HG03159 (cell line): ENCODE results near the gene SLIT1.

Source experiments
- ATAC-seq: cut with Tn5 transposase; IDR thresholded peaks from one replicate; pipeline ENCODE4 v1.9.1; 2021; ENCODE audit warnings: mild to moderate bottlenecking, moderate library complexity; ENCODE audit not compliant: unreplicated experiment

Gene SLIT1

GRCh38 chr10:97116462-97117162 lies 69.1 kb downstream of the SLIT1 start:
- no peak for ATAC-seq

GRCh38 chr10:97115846-97116245 lies 69.9 kb downstream of the SLIT1 start:
- no peak for ATAC-seq

- no peak for ATAC-seq
Observed at GRCh38 chr10:97111615-97112014, 74.1 kb downstream of the SLIT1 start.

- ATAC-seq: no peak
Observed at GRCh38 chr10:97109547-97109946, 76.2 kb downstream of the SLIT1 start.

- ATAC-seq: no peak
Observed at GRCh38 chr10:97107551-97107950, 78.2 kb downstream of the SLIT1 start.

- ATAC-seq: no peak
Observed at GRCh38 chr10:97106207-97106606, 79.6 kb downstream of the SLIT1 start.

DNA sequence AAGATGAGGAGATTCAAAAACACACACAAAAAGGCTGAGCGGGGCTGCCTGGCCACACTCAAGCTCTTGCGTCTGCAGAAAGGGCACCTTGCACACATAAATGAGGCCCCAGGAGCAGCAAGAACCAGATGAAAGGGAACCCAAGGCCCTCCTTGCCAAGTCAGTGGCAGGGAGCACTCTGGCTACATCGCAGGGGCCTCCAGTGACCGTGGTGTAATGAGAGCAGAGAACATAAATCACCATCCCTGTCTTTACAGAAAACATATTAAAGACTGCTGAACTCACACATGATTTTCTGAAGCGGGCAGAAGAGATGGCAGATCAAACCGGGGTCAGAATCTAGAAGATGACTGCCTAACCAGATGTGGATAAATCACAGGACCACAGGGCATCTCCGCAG lies 80.5 kb downstream of the SLIT1 start:
- ATAC-seq: no peak

GRCh38 chr10:97103316-97104080 lies 82.3 kb downstream of the SLIT1 start:
- ATAC-seq: no peak

GRCh38 chr10:97102441-97102840 lies 83.3 kb downstream of the SLIT1 start:
- no peak for ATAC-seq

DNA sequence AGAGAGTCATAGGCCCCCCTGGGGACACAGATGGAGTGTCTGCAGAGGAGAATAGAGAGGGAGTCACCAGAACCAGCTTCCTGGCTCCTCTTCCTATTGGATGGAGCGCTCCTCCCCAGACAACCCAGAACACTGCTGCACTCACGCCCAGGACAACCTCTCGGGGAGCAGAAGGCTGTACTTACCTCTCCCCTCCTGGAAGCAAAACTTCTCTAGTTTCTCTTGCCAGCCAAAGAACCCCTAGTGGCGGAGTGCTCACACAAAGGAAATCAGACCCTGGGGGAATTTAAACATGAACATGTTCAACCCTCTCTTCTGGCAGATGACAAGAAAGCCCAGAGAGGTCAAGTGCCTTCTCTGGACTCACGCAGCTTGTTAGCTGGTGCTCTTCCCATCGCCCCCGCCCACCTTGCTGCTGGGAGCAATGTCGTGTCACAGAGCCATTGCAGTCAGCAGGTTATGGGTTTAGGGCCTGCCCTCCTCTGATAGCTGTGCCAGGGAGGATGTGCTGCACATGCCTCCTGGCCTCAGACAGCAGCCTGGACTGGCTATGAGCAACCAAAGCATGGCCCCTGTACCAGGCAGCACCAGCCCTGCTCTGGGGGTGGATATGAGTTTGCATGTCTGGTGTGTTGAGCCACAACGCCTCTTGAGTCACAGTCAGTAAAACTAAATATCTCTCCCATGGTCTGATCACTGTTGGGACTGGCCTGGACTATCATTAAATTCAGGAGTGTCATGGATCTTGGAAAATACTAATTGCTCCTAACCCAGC lies 84.4 kb downstream of the SLIT1 start:
- ATAC-seq: no peak

DNA sequence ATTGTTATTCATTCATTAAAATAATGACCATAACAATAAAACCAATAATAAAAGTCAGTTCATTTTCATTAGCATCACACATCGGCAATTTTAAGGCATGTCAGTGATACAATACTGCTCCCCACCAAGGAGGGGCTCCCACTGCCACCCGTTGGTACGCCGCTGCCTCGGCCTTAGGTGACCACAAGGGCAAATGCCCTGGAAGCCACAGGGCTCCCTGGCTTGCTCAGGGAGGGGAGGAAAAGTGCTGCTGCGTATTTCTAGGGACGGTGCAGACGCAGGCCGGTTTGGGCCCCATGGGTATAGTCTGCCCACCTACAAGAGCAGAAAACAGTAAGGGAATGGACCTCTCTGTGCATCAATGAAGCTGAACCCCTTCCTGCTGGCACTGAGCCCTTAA lies 85.1 kb downstream of the SLIT1 start:
- no peak for ATAC-seq

DNA sequence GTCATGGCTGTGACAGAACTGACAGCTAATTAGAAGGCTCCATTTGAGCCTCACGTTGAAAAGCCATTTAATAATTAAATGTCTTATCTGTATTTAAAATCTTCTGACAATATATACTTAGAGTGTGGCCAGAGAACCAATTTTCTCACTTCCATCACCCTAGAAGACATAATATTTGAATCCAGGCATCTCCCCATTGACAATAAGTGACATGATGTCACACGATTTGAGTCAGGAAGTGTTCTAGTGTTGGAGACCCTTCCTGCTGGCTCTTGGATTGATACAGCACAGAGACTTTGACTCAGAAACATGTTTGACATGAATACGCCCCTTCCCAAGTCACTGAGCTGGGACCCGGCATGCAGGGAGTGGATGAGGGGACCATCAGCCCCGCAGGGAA lies 85.9 kb downstream of the SLIT1 start:
- ATAC-seq: no peak

DNA sequence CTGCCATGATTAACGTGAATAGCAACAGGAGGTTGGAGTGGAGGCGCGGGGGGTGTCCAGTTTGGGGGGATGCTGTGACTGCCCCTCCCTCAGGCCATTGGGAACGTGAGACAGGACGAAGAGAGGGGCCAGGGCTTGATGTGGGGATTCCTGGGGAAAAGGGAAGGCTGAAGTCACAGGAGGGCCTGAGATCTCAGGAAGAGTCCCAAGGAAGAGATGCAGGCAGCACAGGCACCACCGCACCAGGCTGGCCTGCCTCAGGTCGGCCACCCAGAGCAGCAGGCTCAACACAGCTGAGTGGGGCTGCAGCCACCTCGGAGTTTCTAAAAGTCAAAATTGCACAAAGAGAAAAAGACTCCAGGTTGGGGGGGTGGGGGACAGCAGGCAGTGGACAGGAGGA lies 86.7 kb downstream of the SLIT1 start:
- no peak for ATAC-seq

DNA sequence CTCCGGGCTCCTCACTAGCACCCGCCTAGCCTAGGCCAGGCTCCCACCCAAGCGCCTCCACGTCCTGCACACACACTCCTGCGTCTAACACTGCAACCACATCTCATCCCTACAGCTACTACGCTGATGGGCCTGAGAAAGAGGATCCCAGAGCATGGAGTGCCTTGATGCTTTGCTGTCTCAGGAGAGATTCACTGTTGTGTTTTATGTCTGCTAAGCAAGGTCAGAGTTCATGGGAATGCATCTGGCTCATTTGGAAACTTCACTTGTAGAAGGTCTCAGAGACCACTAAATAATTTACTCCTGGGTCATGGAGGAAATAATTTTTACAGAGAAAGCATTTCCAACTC lies 88.7 kb downstream of the SLIT1 start:
- ATAC-seq: no peak

GRCh38 chr10:97096261-97097083 lies 89.3 kb downstream of the SLIT1 start:
- no peak for ATAC-seq

- ATAC-seq: no peak
Observed at GRCh38 chr10:97095701-97096260, 90.0 kb downstream of the SLIT1 start.

DNA sequence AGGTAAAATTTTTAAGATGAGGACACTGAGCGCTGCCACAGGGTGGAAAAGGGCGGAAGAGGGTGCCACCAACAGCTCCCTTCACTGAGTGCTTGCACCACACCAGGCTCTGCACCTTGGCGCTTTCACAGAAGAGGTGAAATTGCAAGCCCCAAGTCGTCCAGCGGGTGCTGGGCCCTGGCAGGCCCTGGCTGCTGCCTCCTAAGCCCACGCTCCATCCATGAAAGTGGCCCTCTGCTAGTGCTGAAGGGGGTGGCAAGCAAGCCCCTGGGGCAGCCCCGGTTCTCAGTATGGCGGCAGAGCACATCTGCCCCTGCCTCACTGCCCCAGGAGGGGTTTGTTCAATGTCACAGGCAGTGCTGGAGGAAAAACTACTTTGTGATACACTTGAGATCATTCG lies 95.1 kb downstream of the SLIT1 start:
- ATAC-seq: no peak

- no peak for ATAC-seq
Observed at GRCh38 chr10:97090035-97090434, 95.7 kb downstream of the SLIT1 start.

- ATAC-seq: no peak
Observed at GRCh38 chr10:97089209-97089870, 96.4 kb downstream of the SLIT1 start.

- ATAC-seq: no peak
Observed at GRCh38 chr10:97087296-97087695, 98.5 kb downstream of the SLIT1 start.
